K562 (cell line): Measurements from ENCODE around the gene CHD2. TPM values are rescaled to one million over a fixed set of nuclear protein-coding genes. Genes with fewer than 3 reads are reported as not detected.

Source experiments
- CBX1 ChIP-seq: sonication (generic); IDR thresholded peaks from 2 replicates; pipeline ENCODE4 v1.6.1; 2016; ENCODE audit warnings: antibody characterized with exemption, low read depth, mild to moderate bottlenecking
- EP300 ChIP-seq: IDR thresholded peaks from 2 replicates; pipeline ENCODE4 v1.6.1; 2012; ENCODE audit warnings: low read length, improper control_type of control experiment
- ERF ChIP-seq: fragments of 450-650 bp; formaldehyde crosslinking; IDR thresholded peaks from 2 replicates; pipeline ENCODE4 v1.4.0; 2020; ENCODE audit warnings: mild to moderate bottlenecking, mixed read lengths
- EZH2 ChIP-seq: IDR thresholded peaks from 2 replicates; pipeline ENCODE4 v1.6.1; 2012; ENCODE audit warnings: low read depth, mild to moderate bottlenecking, inconsistent platforms, low read length, borderline replicate concordance
- HLTF ChIP-seq: fragments of 450-650 bp; IDR thresholded peaks from 2 replicates; pipeline ENCODE4 v1.6.1; 2016
- IFI16 ChIP-seq: fragments of 250-450 bp; sonication (Bioruptor Pico); IDR thresholded peaks from 2 replicates; pipeline ENCODE4 v2.1.2; 2022; ENCODE audit warnings: mild to moderate bottlenecking, inconsistent platforms
- NFIX ChIP-seq: fragments of 250-450 bp; sonication (Bioruptor Pico); IDR thresholded peaks from 2 replicates; pipeline ENCODE4 v1.4.0; 2020; ENCODE audit warnings: low read depth, mild to moderate bottlenecking, moderate library complexity
- PHTF2 ChIP-seq: fragments of 250-450 bp; sonication (Bioruptor Pico); IDR thresholded peaks from 2 replicates; pipeline ENCODE4 v1.5.0; 2021; ENCODE audit warnings: mild to moderate bottlenecking
- POLR2H ChIP-seq: IDR thresholded peaks from 2 replicates; pipeline ENCODE4 v1.6.1; 2016; ENCODE audit warnings: missing genetic modification characterization, low read depth, mild to moderate bottlenecking, control low read depth, missing compliant biosample characterization, moderate library complexity
- PPARD ChIP-seq: fragments of 250-450 bp; sonication (Bioruptor Pico); IDR thresholded peaks from 2 replicates; pipeline ENCODE4 v1.8.0; 2022; ENCODE audit warnings: inconsistent platforms, mild to moderate bottlenecking, moderate library complexity
- PRPF4 ChIP-seq: fragments of 200-400 bp; formaldehyde crosslinking; IDR thresholded peaks from one replicate; pipeline ENCODE4 v1.6.1; 2017; ENCODE audit warnings: low read length, low read depth, mild to moderate bottlenecking; ENCODE audit not compliant: insufficient read depth, poor library complexity, severe bottlenecking
- SIN3A ChIP-seq, 2 experiments: fragments of 150-350 bp in 1 of 2; IDR thresholded peaks; 2 replicates each; pipeline ENCODE4 v1.6.1; 2011 to 2016; ENCODE audit warnings: borderline replicate concordance in 2 of 2, low read depth in 2 of 2, low read length in 2 of 2, mild to moderate bottlenecking in 2 of 2, moderate library complexity in 2 of 2; ENCODE audit not compliant: control insufficient read depth in 1 of 2
- SMAD3 ChIP-seq: fragments of 450-650 bp; formaldehyde crosslinking; conservative IDR thresholded peaks from 2 replicates; pipeline ENCODE4 v1.4.0; 2020; ENCODE audit warnings: mild to moderate bottlenecking
- SP1 ChIP-seq: sonication (generic); formaldehyde crosslinking; IDR thresholded peaks from 2 replicates; pipeline ENCODE4 v1.8.1; 2022; ENCODE audit warnings: mild to moderate bottlenecking, missing genetic modification reagents
- SRF ChIP-seq, 2 experiments: fragments of 250-450, 450-650 bp in 1 of 2; sonication (Bioruptor Pico) in 1 of 2; sonication (generic) in 1 of 2; formaldehyde crosslinking; IDR thresholded peaks; 2 replicates each; pipeline versions ENCODE4 v1.5.0 to v1.5.1; 2020 to 2022; ENCODE audit warnings: mild to moderate bottlenecking in 1 of 2, missing genetic modification reagents in 1 of 2
- TAF15 ChIP-seq: fragments of 200-400 bp; formaldehyde crosslinking; IDR thresholded peaks from 2 replicates; pipeline ENCODE4 v1.6.1; 2017; ENCODE audit warnings: mild to moderate bottlenecking, low read depth, low read length, moderate library complexity
- TAL1 ChIP-seq: fragments of 450-650 bp; IDR thresholded peaks from 2 replicates; pipeline ENCODE4 v1.6.1; 2016; ENCODE audit warnings: mild to moderate bottlenecking
- TFAM ChIP-seq: fragments of 250-450 bp; sonication (Bioruptor Pico); conservative IDR thresholded peaks from 2 replicates; pipeline ENCODE4 v1.5.0; 2021; ENCODE audit warnings: mild to moderate bottlenecking, moderate library complexity
- ZBTB34 ChIP-seq: fragments of 250-450 bp; sonication (Bioruptor Pico); IDR thresholded peaks from 2 replicates; pipeline ENCODE4 v1.8.0; 2021; ENCODE audit warnings: mild to moderate bottlenecking, moderate library complexity
- ZNF121 ChIP-seq: sonication (generic); formaldehyde crosslinking; conservative IDR thresholded peaks from 2 replicates; pipeline ENCODE4 v1.8.0; 2022; ENCODE audit warnings: missing genetic modification reagents
- ZNF551 ChIP-seq: fragments of 250-450 bp; sonication (Bioruptor Pico); IDR thresholded peaks from 2 replicates; pipeline ENCODE4 v1.5.0; 2021; ENCODE audit warnings: mild to moderate bottlenecking, moderate library complexity
- polyA plus RNA-seq, 8 experiments: library from polyadenylated mRNA; depleted of rRNA in 4 of 8; stranded (reverse) in 5 of 8; unstranded in 3 of 8; fragments of >200 nt; fragmentation: Nextera tagmentation in 2 of 8; fragmentation: Illumina TruSeq in 1 of 8; extraction: Ambion mirVana in 2 of 8; extraction: Trizol in 1 of 8; gene quantifications; 2 replicates each; pipeline versions ENCODE4 v1.2.1 to v1.2.3, GENCODE V29; 2011 to 2014; ENCODE audit warnings: inconsistent platforms in 1 of 8, missing spikeins in 1 of 8
- total RNA-seq, 7 experiments: library from RNA; depleted of rRNA in 6 of 7; stranded (reverse); fragments of >200 nt in 6 of 7; fragmentation: Illumina TruSeq in 2 of 7; extraction: Trizol in 2 of 7; gene quantifications; 2 replicates each; pipeline versions ENCODE4 v1.2.1 to v1.2.3, GENCODE V29; 2011 to 2021; ENCODE audit warnings: low replicate concordance in 1 of 7
- TF ChIP-seq, protein P1 (sequence below): fragments of 250-450 bp; sonication (Bioruptor Pico); IDR thresholded peaks from 2 replicates; pipeline ENCODE4 v1.8.0; 2022; ENCODE audit warnings: moderate library complexity, mild to moderate bottlenecking, inconsistent platforms
- TF ChIP-seq, protein P2 (sequence below): fragments of 250-450 bp; sonication (Bioruptor Pico); IDR thresholded peaks from 2 replicates; pipeline ENCODE4 v1.8.0; 2022; ENCODE audit warnings: inconsistent platforms, mild to moderate bottlenecking, moderate library complexity, borderline replicate concordance
- TF ChIP-seq, protein P3 (sequence below): fragments of 250-450 bp; sonication (Bioruptor Pico); IDR thresholded peaks from 2 replicates; pipeline ENCODE4 v1.4.0; 2020; ENCODE audit warnings: mild to moderate bottlenecking

Gene CHD2
- total and polyA plus RNA-seq, 9 of the 15 experiments (the other 6 are each of a cell fraction or from before 2014, with no cell fraction given) = 38.9 to 70.8 (median 56.2) TPM

DNA sequence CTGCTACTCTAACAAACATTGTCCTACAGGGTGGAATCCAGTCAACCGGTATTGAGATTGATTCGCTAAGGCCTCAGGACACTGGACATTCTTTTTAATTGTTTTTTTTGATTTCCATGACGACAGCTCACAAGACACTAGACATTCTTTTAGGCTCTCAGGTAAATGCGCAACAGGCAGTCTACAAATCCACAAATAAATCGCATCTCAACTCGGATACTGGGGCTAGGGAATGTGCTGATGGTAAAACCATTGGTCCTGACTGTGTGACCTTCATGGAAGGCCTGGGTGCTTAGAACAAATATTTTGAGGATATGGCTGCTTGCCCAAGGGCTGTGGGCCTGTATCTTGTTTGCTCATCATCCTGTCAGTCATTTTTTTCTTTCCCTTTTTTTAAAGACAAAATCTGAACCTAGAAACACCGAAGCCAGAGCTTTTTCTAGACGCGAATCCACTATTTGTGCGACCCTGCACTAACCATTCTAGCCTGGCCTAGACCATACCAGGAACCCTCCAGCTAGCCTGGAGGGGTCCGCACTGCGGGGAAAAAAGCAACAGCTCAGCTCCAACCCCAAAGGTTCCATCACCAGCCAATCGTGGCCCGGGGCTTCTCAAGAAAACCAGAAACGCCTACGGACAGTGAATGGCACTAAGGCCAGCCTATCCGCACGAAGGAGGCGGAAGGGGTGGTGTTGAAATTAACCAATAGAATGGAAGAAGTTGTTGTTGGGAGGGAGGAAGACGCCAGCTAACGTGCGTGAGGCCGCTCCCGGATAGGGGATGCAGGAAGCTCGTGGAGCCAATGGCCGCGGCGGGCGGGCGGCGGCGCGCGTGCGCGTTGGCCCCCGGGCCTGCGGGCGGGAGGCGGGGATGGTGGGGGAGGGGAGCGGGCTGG, 18.1 kb upstream of the CHD2 start (continued):
- TF ChIP-seq PHTF2 (no peak; the same call in 1 of the 2 replicates), NFIX (CRISPR knock-in tag) (no peak), SIN3A (IDR thresholded peaks at IDR 0.05; ENCODE audit: borderline replicate concordance in 2 of 2, control insufficient read depth in 1 of 2, low read depth in 2 of 2, low read length in 2 of 2) (0 out of 4 replicates have a peak, but pooled peaks of 1 of the 2 experiments have one; percentile 21), POLR2H (tag) (peak; percentile 97), PRPF4 (no peak), ZNF121 (no peak), CBX1 (0 out of 2 replicates have a peak, but pooled peaks have one; percentile 41), SP1 (peak; percentile 86), ZBTB34 (CRISPR knock-in tag) (no peak), HLTF (no peak), SRF (CRISPR knock-in tag; IDR thresholded peaks at IDR 0.05) (no peak), TAF15 (no peak), EP300 (no peak; the same call in 1 of the 2 replicates), SMAD3 (CRISPR knock-in tag) (0 out of 2 replicates have a peak, but pooled peaks have one; percentile 52), EZH2 (no peak), ZNF551 (no peak), TAL1 (no peak), PPARD (CRISPR knock-in tag) (no peak), ERF (0 out of 2 replicates have a peak, but pooled peaks have one; percentile 64), IFI16 (CRISPR knock-in tag) (no peak), TFAM (CRISPR knock-in tag) (no peak)
- TF ChIP-seq, protein P1, sequence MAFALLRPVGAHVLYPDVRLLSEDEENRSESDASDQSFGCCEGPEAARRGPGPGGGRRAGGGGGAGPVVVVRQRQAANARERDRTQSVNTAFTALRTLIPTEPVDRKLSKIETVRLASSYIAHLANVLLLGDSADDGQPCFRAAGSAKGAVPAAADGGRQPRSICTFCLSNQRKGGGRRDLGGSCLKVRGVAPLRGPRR = 0 out of 2 replicates have a peak, but pooled peaks have one; percentile 51
- TF ChIP-seq, protein P2, sequence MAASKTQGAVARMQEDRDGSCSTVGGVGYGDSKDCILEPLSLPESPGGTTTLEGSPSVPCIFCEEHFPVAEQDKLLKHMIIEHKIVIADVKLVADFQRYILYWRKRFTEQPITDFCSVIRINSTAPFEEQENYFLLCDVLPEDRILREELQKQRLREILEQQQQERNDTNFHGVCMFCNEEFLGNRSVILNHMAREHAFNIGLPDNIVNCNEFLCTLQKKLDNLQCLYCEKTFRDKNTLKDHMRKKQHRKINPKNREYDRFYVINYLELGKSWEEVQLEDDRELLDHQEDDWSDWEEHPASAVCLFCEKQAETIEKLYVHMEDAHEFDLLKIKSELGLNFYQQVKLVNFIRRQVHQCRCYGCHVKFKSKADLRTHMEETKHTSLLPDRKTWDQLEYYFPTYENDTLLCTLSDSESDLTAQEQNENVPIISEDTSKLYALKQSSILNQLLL = no peak
- TF ChIP-seq, protein P3, sequence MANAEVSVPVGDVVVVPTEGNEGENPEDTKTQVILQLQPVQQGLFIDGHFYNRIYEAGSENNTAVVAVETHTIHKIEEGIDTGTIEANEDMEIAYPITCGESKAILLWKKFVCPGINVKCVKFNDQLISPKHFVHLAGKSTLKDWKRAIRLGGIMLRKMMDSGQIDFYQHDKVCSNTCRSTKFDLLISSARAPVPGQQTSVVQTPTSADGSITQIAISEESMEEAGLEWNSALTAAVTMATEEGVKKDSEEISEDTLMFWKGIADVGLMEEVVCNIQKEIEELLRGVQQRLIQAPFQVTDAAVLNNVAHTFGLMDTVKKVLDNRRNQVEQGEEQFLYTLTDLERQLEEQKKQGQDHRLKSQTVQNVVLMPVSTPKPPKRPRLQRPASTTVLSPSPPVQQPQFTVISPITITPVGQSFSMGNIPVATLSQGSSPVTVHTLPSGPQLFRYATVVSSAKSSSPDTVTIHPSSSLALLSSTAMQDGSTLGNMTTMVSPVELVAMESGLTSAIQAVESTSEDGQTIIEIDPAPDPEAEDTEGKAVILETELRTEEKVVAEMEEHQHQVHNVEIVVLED (CRISPR knock-in tag) = peak; percentile 72
